ENCODE results near the gene ITGAL.

Gene ITGAL

GRCh38 chr16:30488764-30489605 lies 16.4 kb downstream of the ITGAL start:
- H3K4me3 ChIP-seq (ENCODE audit: low read depth, low read length): no peak overlapping the region
- no peak for DNase-seq (ENCODE audit: low read depth)

- H3K4me3 ChIP-seq (ENCODE audit: low read depth, low read length): no peak overlapping the region
- DNase-seq (ENCODE audit: low read depth): no peak
Observed at GRCh38 chr16:30490210-30490609, 17.7 kb downstream of the ITGAL start.

GRCh38 chr16:30491229-30491628 lies 18.7 kb downstream of the ITGAL start:
- no peak overlapping the region for H3K4me3 ChIP-seq (ENCODE audit: low read depth, low read length)
- DNase-seq (ENCODE audit: low read depth): no peak

GRCh38 chr16:30491744-30492308 lies 19.3 kb downstream of the ITGAL start:
- H3K4me3 ChIP-seq (ENCODE audit: low read depth, low read length): no peak overlapping the region
- DNase-seq (ENCODE audit: low read depth): peak; percentile 47

- H3K4me3 ChIP-seq (ENCODE audit: low read depth, low read length): no peak overlapping the region
- no peak for DNase-seq (ENCODE audit: low read depth)
Observed at GRCh38 chr16:30493941-30494488, 21.5 kb downstream of the ITGAL start.

- DNase-seq (ENCODE audit: low read depth): no peak
- no peak overlapping the region for H3K4me3 ChIP-seq (ENCODE audit: low read depth, low read length)
Observed at GRCh38 chr16:30494709-30495108, 22.2 kb downstream of the ITGAL start.

- DNase-seq (ENCODE audit: low read depth): no peak
- H3K4me3 ChIP-seq (ENCODE audit: low read depth, low read length): no peak overlapping the region
Observed at GRCh38 chr16:30499284-30499683, 26.7 kb downstream of the ITGAL start.

GRCh38 chr16:30503403-30504296 lies 31.1 kb downstream of the ITGAL start:
- no peak overlapping the region for H3K4me3 ChIP-seq (ENCODE audit: low read depth, low read length)
- DNase-seq (ENCODE audit: low read depth): no peak

GRCh38 chr16:30509081-30509765 lies 36.7 kb downstream of the ITGAL start:
- DNase-seq (ENCODE audit: low read depth): no peak
- H3K4me3 ChIP-seq (ENCODE audit: low read depth, low read length): no peak overlapping the region

GRCh38 chr16:30510376-30510938 lies 37.9 kb downstream of the ITGAL start:
- no peak for DNase-seq (ENCODE audit: low read depth)
- no peak overlapping the region for H3K4me3 ChIP-seq (ENCODE audit: low read depth, low read length)

- no peak for DNase-seq (ENCODE audit: low read depth)
- H3K4me3 ChIP-seq (ENCODE audit: low read depth, low read length): no peak overlapping the region
Observed at GRCh38 chr16:30511509-30511908, 39.0 kb downstream of the ITGAL start.

GRCh38 chr16:30515275-30515674 lies 42.7 kb downstream of the ITGAL start:
- DNase-seq (ENCODE audit: low read depth): no peak

GRCh38 chr16:30518552-30518951 lies 46.0 kb downstream of the ITGAL start:
- DNase-seq (ENCODE audit: low read depth): no peak
- no peak overlapping the region for H3K4me3 ChIP-seq (ENCODE audit: low read depth, low read length)

More at GRCh38 chr16:30515275-30515674, 42.7 kb downstream of the ITGAL start:
- H3K4me3 ChIP-seq (ENCODE audit: low read depth, low read length): no peak overlapping the region

GRCh38 chr16:30519120-30520049 lies 46.8 kb downstream of the ITGAL start:
- H3K4me3 ChIP-seq (ENCODE audit: low read depth, low read length): no peak overlapping the region
- no peak for DNase-seq (ENCODE audit: low read depth)

- DNase-seq (ENCODE audit: low read depth): no peak
- no peak overlapping the region for H3K4me3 ChIP-seq (ENCODE audit: low read depth, low read length)
Observed at GRCh38 chr16:30521476-30521872, 48.9 kb downstream of the ITGAL start.

GRCh38 chr16:30521873-30522641 lies 49.5 kb downstream of the ITGAL start:
- DNase-seq (ENCODE audit: low read depth): no peak
- H3K4me3 ChIP-seq (ENCODE audit: low read depth, low read length): no peak overlapping the region

Measured in skeletal muscle cell (primary cell).